Measurements from ENCODE around the gene DCAF6. TPM values are rescaled to one million over a fixed set of nuclear protein-coding genes. Genes with fewer than 3 reads are reported as not detected.

The DCAF6 gene
- total and polyA plus RNA-seq, 4 donors, result 33.5 to 105 (median 71.1) TPM

DNA sequence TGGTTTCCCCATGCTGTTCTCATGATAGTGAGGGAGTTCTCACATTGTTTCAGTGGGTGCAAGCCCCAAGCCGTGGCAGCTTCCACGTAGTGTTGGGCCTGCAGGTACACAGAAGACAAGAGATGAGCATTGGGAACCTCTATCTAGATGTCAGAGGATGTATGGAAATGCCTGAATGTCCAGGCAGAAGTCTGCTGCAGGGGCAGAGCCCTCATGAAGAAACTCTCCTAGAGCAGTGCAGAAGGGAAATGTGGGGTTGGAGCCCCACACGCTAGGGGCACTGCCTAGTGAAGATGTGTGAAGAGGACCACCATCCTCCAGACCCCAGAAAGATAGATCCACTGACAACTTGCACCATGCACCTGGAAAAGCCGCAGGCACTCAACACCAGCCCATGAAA, 183.3 kb downstream of the DCAF6 start:
- Histone ChIP-seq H3K27ac (ENCODE audit: low read depth in 1 of 2, low read length in 2 of 2) (no peak overlapping the region), H3K4me3 (ENCODE audit: low read depth in 1 of 3, low read length in 3 of 3) (no peak overlapping the region)
- 90% methylated on average over 4 of the region's 4 CpGs for WGBS

DNA sequence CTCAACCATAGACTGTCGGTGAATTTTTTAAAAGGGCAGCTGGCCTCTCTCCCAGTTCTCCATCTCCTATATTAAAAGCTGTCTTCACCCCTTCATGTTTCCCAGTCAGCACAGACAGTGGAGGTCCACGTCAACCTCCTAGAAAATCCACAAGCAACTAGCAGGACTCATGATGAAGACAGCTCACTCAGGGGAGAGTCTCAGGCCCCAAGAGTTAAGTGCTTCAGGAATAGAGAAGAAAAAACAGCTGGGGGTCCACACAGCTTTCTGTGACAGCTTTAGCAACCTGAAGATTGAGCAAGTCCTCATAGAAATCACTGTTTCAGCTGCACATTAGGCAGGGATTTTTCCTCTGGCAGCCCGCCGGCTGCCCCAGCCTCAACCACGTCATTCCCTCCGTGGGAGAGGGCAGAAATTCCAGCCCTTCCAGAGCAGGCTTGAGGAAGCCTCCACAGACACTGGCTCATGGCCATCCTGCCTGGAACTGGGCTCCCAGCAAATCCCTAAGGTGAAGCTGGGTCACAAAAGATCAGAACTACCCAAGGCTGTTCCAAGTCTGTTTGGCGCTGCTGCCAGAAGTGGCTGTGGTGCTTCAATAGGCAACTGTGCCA, 185.0 kb downstream of the DCAF6 start:
- H3K4me3 ChIP-seq (ENCODE audit: low read depth in 1 of 3, low read length in 3 of 3), result no peak overlapping the region
- 80% methylated on average over 7 of the region's 7 CpGs for WGBS
- DNase-seq (ENCODE audit: low spot score), result no peak
- H3K27me3 ChIP-seq (ENCODE audit: control insufficient read depth in 4 of 4, insufficient read depth in 4 of 4, low read length in 3 of 4), result no peaks in the 10 kb centered on the region
- H3K9me3 ChIP-seq (ENCODE audit: control insufficient read depth in 4 of 4, low read length in 3 of 4), result no peaks in the 10 kb centered on the region
- H3K9ac ChIP-seq (ENCODE audit: low read depth in 1 of 2, low read length in 2 of 2), result no peak overlapping the region
- no peaks in the 10 kb centered on the region for H3K36me3 ChIP-seq (ENCODE audit: control insufficient read depth in 4 of 4, insufficient read depth in 3 of 4, low read depth in 1 of 4, low read length in 3 of 4)
- H3K27ac ChIP-seq (ENCODE audit: low read depth in 1 of 2, low read length in 2 of 2), result no peak overlapping the region
- peak; percentile 79 for TF ChIP-seq NR2F2 (IDR thresholded peaks at IDR 0.05)
- no peak for TF ChIP-seq YY1 (IDR thresholded peaks at IDR 0.05)
- no peaks in the 10 kb centered on the region for H3K4me1 ChIP-seq (ENCODE audit: control insufficient read depth in 4 of 4, insufficient read depth in 4 of 4, low read length in 3 of 4)

More for the DNA sequence above, 183.3 kb downstream of the DCAF6 start:
- Histone ChIP-seq H3K9ac (ENCODE audit: low read depth in 1 of 2, low read length in 2 of 2) (no peak overlapping the region), H3K36me3 (ENCODE audit: control insufficient read depth in 4 of 4, insufficient read depth in 3 of 4, low read depth in 1 of 4, low read length in 3 of 4) (no peaks in the 10 kb centered on the region), H3K9me3 (ENCODE audit: control insufficient read depth in 4 of 4, low read length in 3 of 4) (no peaks in the 10 kb centered on the region), H3K27me3 (ENCODE audit: control insufficient read depth in 4 of 4, insufficient read depth in 4 of 4, low read length in 3 of 4) (no peaks in the 10 kb centered on the region), H3K4me1 (ENCODE audit: control insufficient read depth in 4 of 4, insufficient read depth in 4 of 4, low read length in 3 of 4) (no peaks in the 10 kb centered on the region)
- DNase-seq (ENCODE audit: low spot score), result no peak
- no peak for TF ChIP-seq HNF4G (IDR thresholded peaks at IDR 0.05)
- TF ChIP-seq YY1 (IDR thresholded peaks at IDR 0.05), result no peak
- no peak for TF ChIP-seq EGR1 (IDR thresholded peaks at IDR 0.05; ENCODE audit: low read depth in 2 of 2)
- no peak for TF ChIP-seq RAD21 (IDR thresholded peaks at IDR 0.05)
- TF ChIP-seq JUND (IDR thresholded peaks at IDR 0.05), result no peak
- TF ChIP-seq, protein P1, sequence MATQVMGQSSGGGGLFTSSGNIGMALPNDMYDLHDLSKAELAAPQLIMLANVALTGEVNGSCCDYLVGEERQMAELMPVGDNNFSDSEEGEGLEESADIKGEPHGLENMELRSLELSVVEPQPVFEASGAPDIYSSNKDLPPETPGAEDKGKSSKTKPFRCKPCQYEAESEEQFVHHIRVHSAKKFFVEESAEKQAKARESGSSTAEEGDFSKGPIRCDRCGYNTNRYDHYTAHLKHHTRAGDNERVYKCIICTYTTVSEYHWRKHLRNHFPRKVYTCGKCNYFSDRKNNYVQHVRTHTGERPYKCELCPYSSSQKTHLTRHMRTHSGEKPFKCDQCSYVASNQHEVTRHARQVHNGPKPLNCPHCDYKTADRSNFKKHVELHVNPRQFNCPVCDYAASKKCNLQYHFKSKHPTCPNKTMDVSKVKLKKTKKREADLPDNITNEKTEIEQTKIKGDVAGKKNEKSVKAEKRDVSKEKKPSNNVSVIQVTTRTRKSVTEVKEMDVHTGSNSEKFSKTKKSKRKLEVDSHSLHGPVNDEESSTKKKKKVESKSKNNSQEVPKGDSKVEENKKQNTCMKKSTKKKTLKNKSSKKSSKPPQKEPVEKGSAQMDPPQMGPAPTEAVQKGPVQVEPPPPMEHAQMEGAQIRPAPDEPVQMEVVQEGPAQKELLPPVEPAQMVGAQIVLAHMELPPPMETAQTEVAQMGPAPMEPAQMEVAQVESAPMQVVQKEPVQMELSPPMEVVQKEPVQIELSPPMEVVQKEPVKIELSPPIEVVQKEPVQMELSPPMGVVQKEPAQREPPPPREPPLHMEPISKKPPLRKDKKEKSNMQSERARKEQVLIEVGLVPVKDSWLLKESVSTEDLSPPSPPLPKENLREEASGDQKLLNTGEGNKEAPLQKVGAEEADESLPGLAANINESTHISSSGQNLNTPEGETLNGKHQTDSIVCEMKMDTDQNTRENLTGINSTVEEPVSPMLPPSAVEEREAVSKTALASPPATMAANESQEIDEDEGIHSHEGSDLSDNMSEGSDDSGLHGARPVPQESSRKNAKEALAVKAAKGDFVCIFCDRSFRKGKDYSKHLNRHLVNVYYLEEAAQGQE (IDR thresholded peaks at IDR 0.05), result no peak
- no peak for TF ChIP-seq SP1 (IDR thresholded peaks at IDR 0.05)
- no peak for TF ChIP-seq RXRA (IDR thresholded peaks at IDR 0.05)
- TF ChIP-seq GABPA (IDR thresholded peaks at IDR 0.05 in 1 of 2, conservative IDR thresholded peaks at IDR 0.05 in 1 of 2), result no peak
- TF ChIP-seq, protein P2, sequence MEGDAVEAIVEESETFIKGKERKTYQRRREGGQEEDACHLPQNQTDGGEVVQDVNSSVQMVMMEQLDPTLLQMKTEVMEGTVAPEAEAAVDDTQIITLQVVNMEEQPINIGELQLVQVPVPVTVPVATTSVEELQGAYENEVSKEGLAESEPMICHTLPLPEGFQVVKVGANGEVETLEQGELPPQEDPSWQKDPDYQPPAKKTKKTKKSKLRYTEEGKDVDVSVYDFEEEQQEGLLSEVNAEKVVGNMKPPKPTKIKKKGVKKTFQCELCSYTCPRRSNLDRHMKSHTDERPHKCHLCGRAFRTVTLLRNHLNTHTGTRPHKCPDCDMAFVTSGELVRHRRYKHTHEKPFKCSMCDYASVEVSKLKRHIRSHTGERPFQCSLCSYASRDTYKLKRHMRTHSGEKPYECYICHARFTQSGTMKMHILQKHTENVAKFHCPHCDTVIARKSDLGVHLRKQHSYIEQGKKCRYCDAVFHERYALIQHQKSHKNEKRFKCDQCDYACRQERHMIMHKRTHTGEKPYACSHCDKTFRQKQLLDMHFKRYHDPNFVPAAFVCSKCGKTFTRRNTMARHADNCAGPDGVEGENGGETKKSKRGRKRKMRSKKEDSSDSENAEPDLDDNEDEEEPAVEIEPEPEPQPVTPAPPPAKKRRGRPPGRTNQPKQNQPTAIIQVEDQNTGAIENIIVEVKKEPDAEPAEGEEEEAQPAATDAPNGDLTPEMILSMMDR (IDR thresholded peaks at IDR 0.05; ENCODE audit: low read depth, low read length, missing input control), result no peak
- TF ChIP-seq FOXA2 (IDR thresholded peaks at IDR 0.05), result no peak
- no peak for TF ChIP-seq TAF1 (conservative IDR thresholded peaks at IDR 0.05)
- TF ChIP-seq FOXA1 (IDR thresholded peaks at IDR 0.05), result no peak

DNA sequence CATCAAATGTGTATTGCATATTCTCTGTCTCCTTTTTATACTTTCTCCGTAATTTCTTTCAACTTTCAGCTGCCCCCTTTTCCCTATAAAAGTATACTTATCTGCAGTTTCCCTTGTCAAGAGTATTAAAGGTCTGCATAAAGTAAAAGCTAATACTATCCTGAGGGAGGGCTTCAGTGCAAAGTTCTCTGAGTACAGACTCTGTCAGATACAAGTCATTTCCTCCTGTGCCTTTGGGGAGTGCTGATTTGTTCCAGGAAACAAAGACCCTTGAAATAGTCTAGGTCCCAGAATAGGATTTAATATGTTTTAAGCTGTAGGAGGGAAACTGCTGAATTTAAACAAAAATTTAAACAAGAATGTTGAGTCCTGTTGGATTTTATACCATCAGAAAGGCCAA, 188.6 kb downstream of the DCAF6 start:
- Histone ChIP-seq H3K27ac (ENCODE audit: low read depth in 1 of 2, low read length in 2 of 2) (no peak overlapping the region), H3K9ac (ENCODE audit: low read depth in 1 of 2, low read length in 2 of 2) (no peak overlapping the region), H3K4me3 (ENCODE audit: low read depth in 1 of 3, low read length in 3 of 3) (no peak overlapping the region), H3K9me3 (ENCODE audit: control insufficient read depth in 4 of 4, low read length in 3 of 4) (no peaks in the 10 kb centered on the region), H3K36me3 (ENCODE audit: control insufficient read depth in 4 of 4, insufficient read depth in 3 of 4, low read depth in 1 of 4, low read length in 3 of 4) (no peaks in the 10 kb centered on the region), H3K27me3 (ENCODE audit: control insufficient read depth in 4 of 4, insufficient read depth in 4 of 4, low read length in 3 of 4) (no peaks in the 10 kb centered on the region), H3K4me1 (ENCODE audit: control insufficient read depth in 4 of 4, insufficient read depth in 4 of 4, low read length in 3 of 4) (no peaks in the 10 kb centered on the region)
- WGBS, result 91% methylated on average over 1 of the region's 1 CpG
- DNase-seq (ENCODE audit: low spot score), result no peak
- no peak for TF ChIP-seq NR2F2 (IDR thresholded peaks at IDR 0.05)
- TF ChIP-seq, protein P3, sequence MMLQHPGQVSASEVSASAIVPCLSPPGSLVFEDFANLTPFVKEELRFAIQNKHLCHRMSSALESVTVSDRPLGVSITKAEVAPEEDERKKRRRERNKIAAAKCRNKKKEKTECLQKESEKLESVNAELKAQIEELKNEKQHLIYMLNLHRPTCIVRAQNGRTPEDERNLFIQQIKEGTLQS (IDR thresholded peaks at IDR 0.05), result no peak
- no peak for TF ChIP-seq RAD21 (IDR thresholded peaks at IDR 0.05)
- no peak for TF ChIP-seq FOXA1 (IDR thresholded peaks at IDR 0.05)
- TF ChIP-seq TAF1 (conservative IDR thresholded peaks at IDR 0.05), result no peak
- TF ChIP-seq HNF4G (IDR thresholded peaks at IDR 0.05), result no peak
- TF ChIP-seq, protein P2 (IDR thresholded peaks at IDR 0.05; ENCODE audit: low read depth, low read length, missing input control), result no peak
- TF ChIP-seq, protein P1 (IDR thresholded peaks at IDR 0.05), result no peak
- no peak for TF ChIP-seq FOXA2 (IDR thresholded peaks at IDR 0.05)
- TF ChIP-seq RXRA (IDR thresholded peaks at IDR 0.05), result no peak
- TF ChIP-seq GABPA (IDR thresholded peaks at IDR 0.05 in 1 of 2, conservative IDR thresholded peaks at IDR 0.05 in 1 of 2), result no peak
- TF ChIP-seq JUND (IDR thresholded peaks at IDR 0.05), result no peak
